ENCODE data around the gene JDP2.

Gene JDP2

DNA sequence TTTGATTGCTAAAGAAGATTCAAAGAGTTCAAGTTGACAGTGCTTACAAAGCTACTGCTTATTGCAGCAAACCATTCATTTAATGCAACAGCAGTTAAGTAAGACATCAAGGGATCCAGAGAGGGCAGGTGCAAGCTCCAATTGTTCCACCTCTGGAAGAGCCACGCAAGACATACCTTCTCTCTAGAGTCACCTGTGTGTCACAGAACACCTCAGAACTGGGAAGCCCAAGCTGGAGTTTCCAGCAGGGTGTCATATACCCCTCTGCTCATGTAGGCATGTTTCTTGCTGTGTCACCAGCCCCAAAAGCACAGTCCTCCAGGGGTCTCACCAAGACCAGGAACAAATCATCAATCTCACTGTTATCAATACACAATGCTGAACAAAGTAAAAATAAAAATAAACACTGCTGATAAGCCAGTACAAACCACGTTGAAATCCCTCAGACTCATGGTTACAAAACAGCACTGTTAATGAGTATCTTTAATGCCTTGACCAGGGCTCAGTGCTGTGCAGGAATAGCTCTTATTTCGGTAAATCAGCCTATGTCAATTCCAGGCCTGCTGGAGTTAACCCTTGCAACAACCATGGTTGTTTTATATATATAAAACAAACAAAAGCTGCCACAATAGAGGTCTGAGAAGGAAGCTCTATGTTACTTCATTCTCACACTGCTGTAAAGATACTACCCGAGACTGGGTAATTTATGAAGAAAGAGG is 57.0 kb downstream of the JDP2 start:
- DNase-seq (ENCODE audit: low spot score) = no peak

DNA sequence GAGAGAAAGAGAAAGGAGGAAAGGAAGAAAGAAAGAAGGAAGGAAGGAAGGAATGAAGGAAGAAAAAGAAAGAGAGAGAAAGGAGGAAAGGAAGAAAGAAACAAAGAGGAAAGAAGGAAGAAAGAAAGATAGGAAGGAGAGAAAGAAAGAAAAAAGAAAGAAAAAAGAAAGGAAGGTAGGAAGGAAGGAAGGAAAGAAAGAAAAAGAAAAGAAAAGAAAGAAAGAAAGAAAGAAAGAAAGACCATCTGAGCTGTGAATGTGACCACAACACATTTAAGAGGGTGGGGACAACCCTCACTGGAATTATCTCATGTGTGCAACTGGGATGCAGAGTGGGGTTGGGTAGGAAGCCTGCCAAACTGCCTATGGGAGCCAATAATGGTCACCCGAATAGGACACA is 58.5 kb downstream of the JDP2 start:
- DNase-seq (ENCODE audit: low spot score) = no peak

GRCh38 chr14:75487155-75487671 is 59.4 kb downstream of the JDP2 start:
- no peak for DNase-seq (ENCODE audit: low spot score)

DNA sequence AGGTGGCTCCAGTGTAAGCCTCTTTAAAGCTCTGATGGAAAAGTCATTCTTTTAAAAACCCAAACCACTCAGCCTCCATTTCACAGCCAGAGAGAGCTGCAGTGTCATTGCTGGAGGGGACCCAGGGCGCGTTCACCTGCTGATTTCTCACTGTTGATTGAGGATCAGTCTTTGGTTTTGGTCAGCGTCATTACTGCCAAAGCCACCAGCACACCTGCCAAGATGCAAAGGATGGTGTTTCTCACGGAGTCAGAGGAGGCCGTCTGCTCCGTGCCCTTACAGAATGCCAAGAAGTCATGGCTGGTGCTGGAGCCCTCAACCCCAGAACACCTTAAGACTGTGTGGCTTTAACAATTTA is 61.6 kb downstream of the JDP2 start:
- no peak for DNase-seq (ENCODE audit: low spot score)

DNA sequence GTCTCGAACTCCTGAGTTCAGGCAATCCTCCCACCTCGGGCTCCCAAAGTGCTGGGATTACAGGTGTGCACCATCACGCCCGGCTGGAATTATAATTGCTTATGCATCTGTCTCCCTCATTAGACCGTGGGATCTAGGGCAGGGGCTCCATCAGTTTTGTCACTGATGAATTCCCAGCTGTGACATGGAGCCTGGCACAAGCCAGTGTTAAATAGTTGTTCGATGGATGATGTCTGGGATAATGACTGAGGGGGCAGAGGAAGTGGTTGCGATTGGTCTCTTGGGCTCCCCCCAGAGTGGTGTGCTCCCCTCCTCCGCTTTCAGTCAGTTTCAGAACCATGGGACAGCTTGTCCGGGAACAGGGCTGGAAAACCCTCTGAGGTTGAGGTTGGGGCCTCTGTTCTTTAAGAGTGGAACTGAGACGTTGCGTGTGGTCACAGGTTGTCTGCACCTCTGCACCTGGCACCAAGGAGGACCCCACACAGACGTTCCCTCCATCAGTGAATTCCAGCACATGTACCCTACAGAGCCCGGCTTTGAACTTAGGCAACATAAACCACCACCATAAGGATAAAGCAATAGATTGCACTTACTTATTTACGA is 63.7 kb downstream of the JDP2 start:
- DNase-seq (ENCODE audit: low spot score) = no peak

- DNase-seq (ENCODE audit: low spot score) = no peak
Measured at GRCh38 chr14:75492832-75493591, 65.2 kb downstream of the JDP2 start.

DNA sequence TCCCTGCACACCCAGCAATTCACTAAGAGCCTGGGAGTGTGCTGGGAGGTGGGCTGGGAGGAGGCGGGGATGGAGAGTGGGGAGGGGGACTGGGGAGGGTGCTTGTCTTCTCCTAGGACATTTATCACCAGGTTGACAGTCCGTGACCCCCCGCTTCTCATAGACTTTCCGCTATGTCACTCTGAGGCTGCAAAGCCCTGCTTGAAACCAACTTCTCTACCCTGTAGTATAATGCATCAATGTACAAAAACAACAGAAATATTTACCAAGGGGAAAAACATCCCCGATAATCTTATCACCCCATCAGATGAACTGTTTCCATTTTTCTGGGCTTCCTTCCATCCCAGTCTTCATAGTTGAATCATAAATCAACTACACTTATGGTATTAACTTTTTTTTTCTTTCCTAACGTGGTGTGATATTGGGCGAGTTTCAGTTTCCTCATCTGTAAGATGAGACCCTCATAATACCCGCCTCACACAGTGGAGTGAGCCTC is 65.8 kb downstream of the JDP2 start:
- no peak for DNase-seq (ENCODE audit: low spot score)

DNA sequence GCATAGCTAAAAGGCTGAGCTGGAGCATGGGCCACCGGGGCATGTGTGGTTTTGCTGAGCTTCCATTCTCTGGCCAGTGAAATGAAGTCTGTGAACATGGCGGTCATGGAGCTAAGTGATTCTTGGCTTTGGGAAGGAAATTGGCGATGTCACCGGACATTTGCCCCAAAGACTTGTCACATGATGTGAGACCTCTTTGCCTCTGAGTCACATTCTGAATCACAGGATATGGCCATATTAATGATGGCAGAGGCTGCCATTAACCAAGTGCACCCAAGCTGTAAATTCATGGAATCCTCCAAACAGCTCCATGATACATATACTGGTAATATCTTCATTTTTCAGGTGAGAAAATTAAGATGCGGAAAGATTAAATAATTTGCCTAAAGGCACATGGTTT is 67.1 kb downstream of the JDP2 start:
- DNase-seq (ENCODE audit: low spot score) = no peak

DNA sequence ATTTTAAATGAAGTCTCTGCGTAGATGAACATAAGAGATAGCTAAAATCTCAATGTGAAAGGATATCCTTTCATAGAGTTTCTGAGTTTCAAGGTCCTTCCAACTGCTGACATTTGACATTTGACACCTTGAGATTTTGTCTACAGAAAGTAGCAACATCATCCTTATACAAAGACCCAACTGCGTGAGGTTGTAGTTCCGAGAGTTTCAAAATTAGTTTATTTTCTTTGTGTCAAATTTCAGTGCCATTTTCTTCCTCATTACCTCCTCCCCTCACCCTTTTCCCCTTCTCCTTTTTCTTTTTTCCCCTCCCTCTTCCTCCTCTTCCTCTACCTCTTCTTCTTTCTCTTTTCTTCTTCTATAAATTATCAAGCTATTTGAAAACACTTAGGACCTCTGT is 67.6 kb downstream of the JDP2 start:
- DNase-seq (ENCODE audit: low spot score) = no peak

GRCh38 chr14:75495882-75496281 is 68.1 kb downstream of the JDP2 start:
- DNase-seq (ENCODE audit: low spot score) = no peak

DNA sequence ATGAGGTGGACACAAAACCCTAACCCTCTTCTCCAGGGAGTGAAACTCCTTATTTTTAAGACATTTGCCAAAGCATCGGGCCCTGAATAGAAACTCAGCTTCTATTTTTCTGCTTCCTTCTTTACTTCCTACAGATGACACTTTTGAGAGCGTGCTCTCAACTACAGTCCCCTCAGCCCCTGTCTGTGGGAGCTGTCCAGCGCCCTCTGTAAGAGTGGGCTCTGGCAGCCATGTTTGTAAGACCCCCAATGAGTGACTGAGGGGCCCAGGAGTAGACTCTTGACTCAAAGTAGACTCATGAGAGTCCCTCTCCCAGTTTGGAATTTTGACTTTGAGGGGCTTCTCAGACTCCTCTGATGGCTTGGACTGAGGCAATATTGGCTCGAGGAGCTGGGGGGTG is 68.9 kb downstream of the JDP2 start:
- DNase-seq (ENCODE audit: low spot score) = no peak

DNA sequence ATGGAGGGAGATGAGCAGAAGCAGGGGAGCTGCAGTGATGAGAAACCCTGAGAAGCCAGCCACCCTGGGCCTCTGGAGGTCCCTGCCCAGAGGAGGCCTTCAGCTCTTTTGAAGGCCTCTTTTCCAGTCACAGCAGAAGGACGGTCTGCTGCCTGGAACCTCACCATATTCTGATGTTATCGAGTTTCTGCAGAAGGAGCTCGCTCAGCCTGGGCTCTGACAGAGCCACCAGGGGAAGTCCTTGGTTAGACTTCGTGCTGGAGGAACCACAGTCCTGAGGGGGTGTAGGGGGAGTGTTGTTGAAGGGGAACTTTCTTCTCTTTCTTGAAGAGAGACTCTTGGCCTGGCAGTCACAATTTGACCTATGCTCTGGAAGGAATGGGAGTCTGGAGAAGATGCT is 69.4 kb downstream of the JDP2 start:
- no peak for DNase-seq (ENCODE audit: low spot score)

DNA sequence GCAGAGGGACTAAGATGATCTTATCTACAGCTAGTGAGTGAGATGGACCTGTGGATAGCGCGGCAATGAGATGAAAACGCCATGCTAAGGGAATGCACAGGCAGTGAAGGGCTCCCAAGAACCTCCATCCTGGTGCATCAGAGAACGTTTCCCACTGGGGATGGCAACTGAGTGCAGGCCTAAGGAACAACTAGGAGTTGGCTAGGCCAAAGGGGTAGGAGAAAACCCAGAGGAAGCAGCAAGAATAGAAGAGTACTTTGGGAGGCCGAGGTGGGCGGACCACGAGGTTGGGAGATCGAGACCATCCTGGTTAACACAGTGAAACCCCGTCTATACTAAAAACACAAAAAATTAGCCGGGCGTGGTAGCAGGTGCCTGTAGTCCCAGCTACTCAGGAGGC is 69.9 kb downstream of the JDP2 start:
- no peak for DNase-seq (ENCODE audit: low spot score)

GRCh38 chr14:75499084-75499875 is 71.5 kb downstream of the JDP2 start:
- no peak for DNase-seq (ENCODE audit: low spot score)

DNA sequence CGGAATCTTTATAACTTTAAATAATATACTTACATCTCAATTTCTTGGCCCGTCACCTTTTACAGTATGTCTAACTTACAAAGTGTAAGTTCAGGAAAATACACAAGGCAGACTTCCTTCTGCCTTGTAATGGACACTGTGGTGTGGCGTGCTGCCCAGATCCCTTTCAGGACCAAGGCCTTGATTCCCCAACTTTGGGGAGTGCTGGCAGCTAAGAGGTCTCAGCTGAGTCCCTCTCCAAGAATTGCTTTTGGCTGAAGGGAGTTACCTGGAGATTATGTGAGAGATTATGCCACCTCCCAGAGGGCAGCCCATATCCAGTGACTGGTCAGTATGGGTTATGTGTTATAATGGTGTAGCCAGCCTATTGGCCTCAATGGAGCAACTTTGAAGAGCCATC is 73.3 kb downstream of the JDP2 start:
- no peak for DNase-seq (ENCODE audit: low spot score)

DNA sequence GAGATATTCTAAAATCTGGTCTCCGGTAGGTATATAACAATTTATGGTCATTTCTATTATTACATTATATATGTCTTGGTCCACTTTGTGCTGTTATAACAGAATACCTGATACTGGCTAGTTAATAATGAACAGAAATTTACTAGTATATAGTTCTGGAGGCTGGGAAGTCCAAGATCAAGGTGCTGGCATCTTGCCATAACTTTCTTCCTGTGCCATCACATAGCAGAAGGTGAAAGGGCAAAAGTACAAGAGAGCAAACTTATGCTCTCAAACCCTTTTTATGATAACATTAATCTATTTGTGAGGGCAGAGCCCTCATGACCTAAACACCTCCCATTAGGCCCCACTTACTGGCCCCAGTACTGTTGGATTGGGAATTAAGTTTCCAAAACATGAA is 76.6 kb downstream of the JDP2 start:
- DNase-seq (ENCODE audit: low spot score) = no peak

- no peak for DNase-seq (ENCODE audit: low spot score)
Measured at GRCh38 chr14:75506930-75507329, 79.1 kb downstream of the JDP2 start.

DNA sequence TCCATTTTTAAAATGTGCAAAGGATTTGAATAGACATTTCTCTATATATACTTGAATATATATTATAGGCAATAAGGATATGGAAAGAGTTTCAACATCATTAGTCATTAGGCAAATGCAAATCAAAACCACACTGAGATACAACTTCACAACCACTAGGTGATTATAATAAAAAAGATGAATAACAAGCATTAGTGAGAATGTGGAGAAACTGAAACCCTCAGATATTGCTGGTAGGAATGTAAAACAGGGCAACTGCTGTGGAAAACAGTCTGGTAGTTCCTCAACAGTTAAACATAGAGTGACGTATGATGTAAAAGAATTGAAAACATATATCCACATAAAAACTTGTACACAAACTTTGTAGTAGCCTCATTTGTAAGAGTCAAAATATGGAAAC is 82.7 kb downstream of the JDP2 start:
- no peak for DNase-seq (ENCODE audit: low spot score)

DNA sequence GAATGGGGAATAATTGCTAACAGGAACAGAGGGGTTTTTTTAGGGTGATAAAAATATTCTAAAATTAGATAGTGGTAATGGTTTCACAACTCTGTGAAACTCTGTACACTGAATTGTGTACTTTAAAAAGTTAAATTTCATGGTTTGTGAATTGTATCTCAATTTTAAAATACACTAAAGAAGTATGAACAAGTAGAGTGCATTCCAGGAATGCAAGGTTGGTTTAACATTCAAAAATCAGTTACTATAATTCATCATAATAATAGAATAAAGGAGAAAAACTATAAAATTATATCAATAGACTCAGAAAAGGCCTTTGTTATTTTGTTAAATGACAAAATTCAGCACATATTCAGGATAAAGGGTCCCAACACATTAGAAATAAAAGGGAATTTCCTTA is 83.4 kb downstream of the JDP2 start:
- DNase-seq (ENCODE audit: low spot score) = no peak

GRCh38 chr14:75513911-75514672 is 86.3 kb downstream of the JDP2 start:
- DNase-seq (ENCODE audit: low spot score) = peak; percentile 6

Measured in NAMALWA (cell line).